HG02938 (cell line): ENCODE results near the gene EVPLL.
"Not testable (repeated sequence)": the region's sequence is repeated elsewhere in the genome, so short reads cannot be mapped to it uniquely, and the experiment has no call there.

Experiments used
- ATAC-seq: cut with Tn5 transposase; IDR thresholded peaks from one replicate; pipeline ENCODE4 v1.9.1; 2021; ENCODE audit warnings: mild to moderate bottlenecking, moderate library complexity; ENCODE audit not compliant: unreplicated experiment

The EVPLL gene

DNA sequence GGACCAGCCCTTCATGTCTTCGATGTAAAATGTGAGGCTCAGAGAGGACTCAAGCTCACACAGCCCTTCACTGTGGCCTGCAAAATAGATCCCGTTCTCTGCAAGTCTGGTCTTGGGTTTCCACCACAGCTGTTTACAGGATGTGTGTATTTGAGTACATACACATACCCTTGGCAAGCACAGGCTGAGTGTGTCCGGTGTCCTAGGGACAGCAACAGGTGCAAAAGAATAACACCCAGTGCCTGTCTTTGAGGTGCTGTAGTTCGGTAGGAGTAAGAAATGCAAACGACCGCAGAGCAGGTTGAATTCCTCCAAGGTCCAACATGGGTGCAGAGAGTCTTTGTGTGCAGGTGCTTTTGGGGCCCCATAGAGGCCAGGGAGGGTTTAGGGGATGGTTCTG lies 44.9 kb downstream of the EVPLL start:
- ATAC-seq, result not testable (repeated sequence)

DNA sequence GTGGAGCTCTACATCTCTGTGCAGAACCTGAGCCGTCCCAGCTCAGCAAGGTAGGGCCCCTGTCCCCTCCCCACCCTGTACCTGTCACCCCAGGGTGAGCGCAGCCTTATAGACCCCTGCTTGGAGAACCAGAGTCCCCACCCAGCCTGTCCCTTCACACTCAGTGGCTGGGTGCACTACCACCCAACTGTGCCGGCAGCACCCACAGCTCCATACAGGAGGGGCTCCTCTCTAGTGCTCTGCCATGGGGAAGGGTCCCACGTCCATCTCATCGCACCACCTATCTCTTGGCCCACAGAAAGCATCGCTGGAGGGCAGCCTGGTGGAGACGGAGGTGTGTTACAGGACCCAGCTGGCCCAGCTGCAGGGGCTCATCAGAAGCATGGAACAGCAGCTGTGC lies 45.4 kb downstream of the EVPLL start:
- not testable (repeated sequence) for ATAC-seq

- not testable (repeated sequence) for ATAC-seq
Measured at GRCh38 chr17:18425593-18425992, 48.0 kb downstream of the EVPLL start.

- ATAC-seq, result not testable (repeated sequence)
Measured at GRCh38 chr17:18426639-18427038, 49.1 kb downstream of the EVPLL start.

- ATAC-seq, result not testable (repeated sequence)
Measured at GRCh38 chr17:18432206-18432605, 54.6 kb downstream of the EVPLL start.
